ENCODE data around the gene DGKB.

DNA sequence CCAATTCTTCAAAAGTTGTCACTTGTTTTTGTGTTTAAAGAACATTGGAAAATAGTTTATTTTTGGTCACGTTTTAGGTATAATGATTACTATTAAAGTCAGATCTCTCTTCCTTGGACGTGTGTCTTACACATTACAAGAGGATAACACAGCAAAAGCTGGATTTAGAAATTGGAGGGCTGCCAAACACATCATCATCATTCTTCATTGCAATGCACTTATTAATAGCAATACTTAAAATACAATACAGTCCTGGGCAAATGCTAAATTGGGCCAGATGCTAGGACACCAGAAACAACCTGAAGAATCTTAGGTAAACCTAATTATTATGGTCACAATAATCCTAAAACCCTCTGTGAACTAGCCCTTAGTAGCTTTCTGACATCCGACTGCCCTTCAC is 303.6 kb downstream of the DGKB start:
- TF ChIP-seq, protein P1, sequence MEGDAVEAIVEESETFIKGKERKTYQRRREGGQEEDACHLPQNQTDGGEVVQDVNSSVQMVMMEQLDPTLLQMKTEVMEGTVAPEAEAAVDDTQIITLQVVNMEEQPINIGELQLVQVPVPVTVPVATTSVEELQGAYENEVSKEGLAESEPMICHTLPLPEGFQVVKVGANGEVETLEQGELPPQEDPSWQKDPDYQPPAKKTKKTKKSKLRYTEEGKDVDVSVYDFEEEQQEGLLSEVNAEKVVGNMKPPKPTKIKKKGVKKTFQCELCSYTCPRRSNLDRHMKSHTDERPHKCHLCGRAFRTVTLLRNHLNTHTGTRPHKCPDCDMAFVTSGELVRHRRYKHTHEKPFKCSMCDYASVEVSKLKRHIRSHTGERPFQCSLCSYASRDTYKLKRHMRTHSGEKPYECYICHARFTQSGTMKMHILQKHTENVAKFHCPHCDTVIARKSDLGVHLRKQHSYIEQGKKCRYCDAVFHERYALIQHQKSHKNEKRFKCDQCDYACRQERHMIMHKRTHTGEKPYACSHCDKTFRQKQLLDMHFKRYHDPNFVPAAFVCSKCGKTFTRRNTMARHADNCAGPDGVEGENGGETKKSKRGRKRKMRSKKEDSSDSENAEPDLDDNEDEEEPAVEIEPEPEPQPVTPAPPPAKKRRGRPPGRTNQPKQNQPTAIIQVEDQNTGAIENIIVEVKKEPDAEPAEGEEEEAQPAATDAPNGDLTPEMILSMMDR (IDR thresholded peaks at IDR 0.05) = no peak
- TF ChIP-seq EP300 (IDR thresholded peaks at IDR 0.05; ENCODE audit: low read depth) = no peak
